HepG2 (cell line): ENCODE measurements around the gene CCDC61. TPM values are rescaled to one million over a fixed set of nuclear protein-coding genes. Genes with fewer than 3 reads are reported as not detected.

Experiments
- CBFB ChIP-seq: sonication (generic); formaldehyde crosslinking; IDR thresholded peaks from 2 replicates; pipeline ENCODE4 v1.4.0; 2020; ENCODE audit warnings: missing genetic modification reagents
- DMAP1 ChIP-seq: IDR thresholded peaks from 2 replicates; pipeline ENCODE4 v1.6.1; 2016
- ETV5 ChIP-seq: IDR thresholded peaks from 2 replicates; pipeline ENCODE4 v1.6.1; 2018; ENCODE audit warnings: missing biosample characterization, missing genetic modification reagents, inconsistent platforms, borderline replicate concordance
- HCFC1 ChIP-seq: fragments of 150-350 bp; IDR thresholded peaks from 2 replicates; pipeline ENCODE4 v1.6.1; 2014; ENCODE audit warnings: low read depth, low read length
- HDAC2 ChIP-seq: sonication (generic); formaldehyde crosslinking; IDR thresholded peaks from 2 replicates; pipeline ENCODE4 v1.4.0; 2020; ENCODE audit warnings: missing genetic modification reagents
- HIVEP1 ChIP-seq: sonication (generic); formaldehyde crosslinking; IDR thresholded peaks from 2 replicates; pipeline ENCODE4 v1.4.0; 2020; ENCODE audit warnings: mild to moderate bottlenecking, missing genetic modification reagents
- HNRNPLL ChIP-seq: fragments of 200-400 bp; formaldehyde crosslinking; IDR thresholded peaks from 2 replicates; pipeline ENCODE4 v1.6.1; 2017; ENCODE audit warnings: mild to moderate bottlenecking, low read depth, low read length; ENCODE audit not compliant: poor library complexity, severe bottlenecking
- KAT7 ChIP-seq: IDR thresholded peaks from 2 replicates; pipeline ENCODE4 v1.6.1; 2018; ENCODE audit warnings: borderline replicate concordance, missing compliant biosample characterization
- KDM5A ChIP-seq: fragments of 200-600 bp; sonication (generic); IDR thresholded peaks from 2 replicates; pipeline ENCODE4 v1.7.0; 2018; ENCODE audit warnings: antibody characterized with exemption, mild to moderate bottlenecking, low read length, borderline replicate concordance
- KLF6 ChIP-seq: IDR thresholded peaks from 2 replicates; pipeline ENCODE4 v1.8.0; 2016; ENCODE audit warnings: missing biosample characterization, missing genetic modification reagents
- MATR3 ChIP-seq: sonication (generic); formaldehyde crosslinking; IDR thresholded peaks from 2 replicates; pipeline ENCODE4 v1.4.0; 2020; ENCODE audit warnings: missing genetic modification reagents
- RFXAP ChIP-seq: sonication (generic); formaldehyde crosslinking; IDR thresholded peaks from 2 replicates; pipeline ENCODE4 v1.4.0; 2020; ENCODE audit warnings: missing genetic modification reagents, borderline replicate concordance
- SOX13 ChIP-seq, 3 experiments: fragments of 450-650 bp in 1 of 3; sonication (generic) in 1 of 3; formaldehyde crosslinking in 1 of 3; IDR thresholded peaks in 2 of 3; conservative IDR thresholded peaks in 1 of 3; 2 replicates each; pipeline versions ENCODE4 v1.5.0 to v1.6.1; 2016 to 2020; ENCODE audit warnings: antibody characterized with exemption in 1 of 3, mild to moderate bottlenecking in 1 of 3, missing compliant biosample characterization in 1 of 3, missing genetic modification reagents in 1 of 3, moderate library complexity in 1 of 3
- SOX5 ChIP-seq: IDR thresholded peaks from 2 replicates; pipeline ENCODE4 v1.6.1; 2016; ENCODE audit warnings: borderline replicate concordance
- TARDBP ChIP-seq: sonication (generic); formaldehyde crosslinking; IDR thresholded peaks from 2 replicates; pipeline ENCODE4 v1.8.0; 2022; ENCODE audit warnings: mild to moderate bottlenecking, missing genetic modification reagents
- TCF7 ChIP-seq: sonication (generic); IDR thresholded peaks from 2 replicates; pipeline ENCODE4 v1.6.1; 2016; ENCODE audit warnings: antibody characterized with exemption, low read depth
- ZFP36L1 ChIP-seq: sonication (generic); formaldehyde crosslinking; IDR thresholded peaks from 2 replicates; pipeline ENCODE4 v1.8.0; 2022; ENCODE audit warnings: mild to moderate bottlenecking, missing genetic modification reagents, moderate library complexity
- ZNF556 ChIP-seq: sonication (generic); formaldehyde crosslinking; IDR thresholded peaks from 2 replicates; pipeline ENCODE4 v1.4.0; 2020; ENCODE audit warnings: mild to moderate bottlenecking, missing genetic modification reagents, borderline replicate concordance
- ZNF557 ChIP-seq: sonication (generic); formaldehyde crosslinking; IDR thresholded peaks from 2 replicates; pipeline ENCODE4 v1.4.0; 2020; ENCODE audit warnings: missing genetic modification reagents
- ZNF749 ChIP-seq: sonication (generic); formaldehyde crosslinking; IDR thresholded peaks from 2 replicates; pipeline ENCODE4 v1.8.0; 2022; ENCODE audit warnings: mild to moderate bottlenecking, missing genetic modification reagents, moderate library complexity, borderline replicate concordance
- ZSCAN21 ChIP-seq: sonication (generic); formaldehyde crosslinking; IDR thresholded peaks from 2 replicates; pipeline ENCODE4 v1.8.0; 2022; ENCODE audit warnings: mild to moderate bottlenecking, missing genetic modification reagents, moderate library complexity, borderline replicate concordance
- polyA plus RNA-seq, 8 experiments: library from polyadenylated mRNA; depleted of rRNA in 3 of 8; stranded (reverse) in 7 of 8; unstranded in 1 of 8; fragments of >200 nt; fragmentation: Illumina TruSeq in 4 of 8; extraction: Trizol in 4 of 8; gene quantifications; 2 replicates each; pipeline versions ENCODE4 v1.2.1 to v1.2.3, GENCODE V29; 2011 to 2016; ENCODE audit warnings: low read depth in 4 of 8, missing spikeins in 1 of 8, mixed read lengths in 1 of 8; ENCODE audit not compliant: insufficient read depth in 1 of 8
- total RNA-seq, 5 experiments: library from RNA; depleted of rRNA; stranded (reverse); fragments of >200 nt; fragmentation: Illumina TruSeq; extraction: Trizol; gene quantifications; 2 replicates each; pipeline ENCODE4 v1.2.3, GENCODE V29; 2016; ENCODE audit warnings: low read depth in 1 of 5
- TF ChIP-seq, protein P1 (sequence below): IDR thresholded peaks from 2 replicates; pipeline ENCODE4 v1.6.1; 2016; ENCODE audit warnings: control low read depth
- TF ChIP-seq, protein P2 (sequence below): sonication (generic); formaldehyde crosslinking; IDR thresholded peaks from 2 replicates; pipeline ENCODE4 v1.8.0; 2022; ENCODE audit warnings: mild to moderate bottlenecking, missing genetic modification reagents; ENCODE audit not compliant: insufficient replicate concordance
- TF ChIP-seq, protein P3 (sequence below): sonication (generic); formaldehyde crosslinking; IDR thresholded peaks from 2 replicates; pipeline ENCODE4 v1.5.1; 2020; ENCODE audit warnings: mild to moderate bottlenecking, moderate library complexity, missing genetic modification reagents

CCDC61 gene
- total and polyA plus RNA-seq, 2 of the 13 experiments (the other 11 are each of a cell fraction or from before 2014, with no cell fraction given): 4.2 to 4.9 TPM

DNA sequence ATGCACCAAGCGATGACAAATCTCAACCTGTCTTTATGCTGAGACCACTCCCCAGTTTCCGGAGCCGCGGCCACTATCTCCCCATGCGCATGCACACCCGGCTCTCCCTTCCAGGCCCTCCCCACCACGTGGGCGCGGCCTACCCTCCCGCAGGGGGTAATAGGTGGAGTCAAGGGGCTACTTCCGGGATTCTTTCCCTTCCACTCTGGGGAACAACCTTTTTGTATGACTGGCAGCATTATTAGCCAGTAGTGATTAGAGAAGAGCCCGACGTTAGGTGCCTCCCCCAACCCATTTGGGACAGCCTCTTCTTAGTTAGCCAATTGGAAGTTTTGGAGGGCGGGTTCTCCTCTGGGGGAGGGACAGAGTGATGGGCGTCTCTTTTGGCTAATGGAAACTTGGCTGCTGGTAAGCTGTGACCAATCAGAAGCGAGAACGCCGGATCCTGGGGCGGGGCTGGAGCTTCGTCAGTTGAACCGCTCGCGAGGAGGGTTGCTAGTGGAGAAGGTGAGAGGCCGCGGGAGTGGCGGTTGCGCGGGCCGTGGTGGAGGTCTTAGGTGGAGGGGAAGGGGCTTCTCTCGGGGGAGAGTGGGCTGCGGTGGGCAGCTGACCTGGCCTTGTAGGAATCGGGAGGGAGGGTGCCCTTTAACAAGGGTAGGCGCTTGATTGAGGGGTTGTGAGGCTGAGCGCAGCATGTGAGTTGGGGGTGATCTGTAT, at the start of gene CCDC61 (continued):
- peak; percentile 67; the same call in 1 of the 2 replicates for TF ChIP-seq KAT7 (CRISPR knock-in tag)
- no peak for TF ChIP-seq KLF6
- TF ChIP-seq TARDBP (CRISPR knock-in tag): peak; percentile 25; the same call in 1 of the 2 replicates
- no peak for TF ChIP-seq HDAC2 (CRISPR knock-in tag)
- TF ChIP-seq HIVEP1 (CRISPR knock-in tag): no peak
- TF ChIP-seq, protein P1, sequence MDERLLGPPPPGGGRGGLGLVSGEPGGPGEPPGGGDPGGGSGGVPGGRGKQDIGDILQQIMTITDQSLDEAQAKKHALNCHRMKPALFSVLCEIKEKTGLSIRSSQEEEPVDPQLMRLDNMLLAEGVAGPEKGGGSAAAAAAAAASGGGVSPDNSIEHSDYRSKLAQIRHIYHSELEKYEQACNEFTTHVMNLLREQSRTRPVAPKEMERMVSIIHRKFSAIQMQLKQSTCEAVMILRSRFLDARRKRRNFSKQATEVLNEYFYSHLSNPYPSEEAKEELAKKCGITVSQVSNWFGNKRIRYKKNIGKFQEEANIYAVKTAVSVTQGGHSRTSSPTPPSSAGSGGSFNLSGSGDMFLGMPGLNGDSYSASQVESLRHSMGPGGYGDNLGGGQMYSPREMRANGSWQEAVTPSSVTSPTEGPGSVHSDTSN (CRISPR knock-in tag): peak; percentile 98
- TF ChIP-seq DMAP1 (CRISPR knock-in tag): peak; percentile 44; the same call in 1 of the 2 replicates
- TF ChIP-seq HNRNPLL: no peak
- TF ChIP-seq ETV5 (CRISPR knock-in tag): peak; percentile 31; the same call in 1 of the 2 replicates
- peak; percentile 6; the same call in 1 of the 2 replicates for TF ChIP-seq SOX5 (CRISPR knock-in tag)
- TF ChIP-seq HCFC1: 0 out of 2 replicates have a peak, but pooled peaks have one; percentile 11
- TF ChIP-seq SOX13 (IDR thresholded peaks at IDR 0.05): no peak
- no peak for TF ChIP-seq SOX13 (CRISPR knock-in tag; conservative IDR thresholded peaks at IDR 0.05 in 1 of 2, IDR thresholded peaks at IDR 0.05 in 1 of 2)
- TF ChIP-seq ZNF556 (CRISPR knock-in tag): no peak
- TF ChIP-seq, protein P2, sequence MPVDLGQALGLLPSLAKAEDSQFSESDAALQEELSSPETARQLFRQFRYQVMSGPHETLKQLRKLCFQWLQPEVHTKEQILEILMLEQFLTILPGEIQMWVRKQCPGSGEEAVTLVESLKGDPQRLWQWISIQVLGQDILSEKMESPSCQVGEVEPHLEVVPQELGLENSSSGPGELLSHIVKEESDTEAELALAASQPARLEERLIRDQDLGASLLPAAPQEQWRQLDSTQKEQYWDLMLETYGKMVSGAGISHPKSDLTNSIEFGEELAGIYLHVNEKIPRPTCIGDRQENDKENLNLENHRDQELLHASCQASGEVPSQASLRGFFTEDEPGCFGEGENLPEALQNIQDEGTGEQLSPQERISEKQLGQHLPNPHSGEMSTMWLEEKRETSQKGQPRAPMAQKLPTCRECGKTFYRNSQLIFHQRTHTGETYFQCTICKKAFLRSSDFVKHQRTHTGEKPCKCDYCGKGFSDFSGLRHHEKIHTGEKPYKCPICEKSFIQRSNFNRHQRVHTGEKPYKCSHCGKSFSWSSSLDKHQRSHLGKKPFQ (CRISPR knock-in tag): peak; percentile 37
- TF ChIP-seq MATR3 (CRISPR knock-in tag): no peak
- TF ChIP-seq ZSCAN21 (CRISPR knock-in tag): no peak
- no peak for TF ChIP-seq ZNF557 (CRISPR knock-in tag)
- TF ChIP-seq TCF7: no peak
- TF ChIP-seq, protein P3, sequence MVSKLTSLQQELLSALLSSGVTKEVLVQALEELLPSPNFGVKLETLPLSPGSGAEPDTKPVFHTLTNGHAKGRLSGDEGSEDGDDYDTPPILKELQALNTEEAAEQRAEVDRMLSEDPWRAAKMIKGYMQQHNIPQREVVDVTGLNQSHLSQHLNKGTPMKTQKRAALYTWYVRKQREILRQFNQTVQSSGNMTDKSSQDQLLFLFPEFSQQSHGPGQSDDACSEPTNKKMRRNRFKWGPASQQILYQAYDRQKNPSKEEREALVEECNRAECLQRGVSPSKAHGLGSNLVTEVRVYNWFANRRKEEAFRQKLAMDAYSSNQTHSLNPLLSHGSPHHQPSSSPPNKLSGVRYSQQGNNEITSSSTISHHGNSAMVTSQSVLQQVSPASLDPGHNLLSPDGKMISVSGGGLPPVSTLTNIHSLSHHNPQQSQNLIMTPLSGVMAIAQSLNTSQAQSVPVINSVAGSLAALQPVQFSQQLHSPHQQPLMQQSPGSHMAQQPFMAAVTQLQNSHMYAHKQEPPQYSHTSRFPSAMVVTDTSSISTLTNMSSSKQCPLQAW: 0 out of 2 replicates have a peak, but pooled peaks have one; percentile 3
- TF ChIP-seq ZNF749 (CRISPR knock-in tag): no peak
- TF ChIP-seq ZFP36L1 (CRISPR knock-in tag): no peak
- TF ChIP-seq RFXAP (CRISPR knock-in tag): peak; percentile 51; the same call in 1 of the 2 replicates
- no peak for TF ChIP-seq CBFB (CRISPR knock-in tag)
- TF ChIP-seq KDM5A: peak; percentile 68; the same call in 1 of the 2 replicates
